HG02798 (cell line): ENCODE measurements around the gene CD48.
A peak's percentile ranks its signal among the peaks of the same experiment; 100 is the strongest.

ENCODE experiments used
- ATAC-seq: cut with Tn5 transposase; IDR thresholded peaks from one replicate; pipeline ENCODE4 v1.9.1; 2021; ENCODE audit warnings: mild to moderate bottlenecking; ENCODE audit not compliant: unreplicated experiment, poor library complexity

CD48 gene, protein sequence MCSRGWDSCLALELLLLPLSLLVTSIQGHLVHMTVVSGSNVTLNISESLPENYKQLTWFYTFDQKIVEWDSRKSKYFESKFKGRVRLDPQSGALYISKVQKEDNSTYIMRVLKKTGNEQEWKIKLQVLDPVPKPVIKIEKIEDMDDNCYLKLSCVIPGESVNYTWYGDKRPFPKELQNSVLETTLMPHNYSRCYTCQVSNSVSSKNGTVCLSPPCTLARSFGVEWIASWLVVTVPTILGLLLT

DNA sequence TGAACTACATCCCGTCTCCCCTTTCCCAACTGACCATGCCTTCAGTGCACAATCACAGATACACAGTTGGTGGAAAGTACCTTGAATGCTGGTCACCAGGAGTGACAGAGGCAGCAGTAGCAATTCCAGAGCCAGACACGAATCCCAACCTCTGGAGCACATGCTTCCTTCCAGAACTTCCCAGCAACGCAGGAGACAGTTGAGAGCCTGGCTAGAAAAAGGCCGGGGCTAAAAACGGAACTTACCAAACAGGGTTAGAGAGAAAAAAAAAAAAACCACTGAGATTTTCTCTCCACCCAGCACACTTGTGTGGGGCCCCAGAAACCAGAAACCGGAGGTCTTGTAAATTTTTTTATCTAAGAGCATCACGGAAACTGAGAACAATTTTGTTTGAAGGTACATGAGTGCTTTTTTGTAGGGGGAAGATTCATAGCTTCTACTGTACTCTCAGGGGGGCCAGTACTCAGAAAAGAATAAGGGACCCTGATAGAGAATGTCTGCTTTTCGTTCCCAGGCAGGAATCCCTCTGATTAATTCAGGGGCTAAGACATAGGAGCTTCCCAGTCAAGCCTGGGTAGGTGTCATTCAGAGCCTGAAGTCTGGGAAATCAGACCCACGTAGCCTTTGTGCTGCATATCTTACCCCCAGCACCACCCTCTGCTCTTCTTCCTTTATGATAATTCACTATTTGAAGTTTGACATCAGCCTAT is at the start of gene CD48:
TSS of gene CD48 (minus strand) at position 221 of the 710 bp plus-strand sequence. CDS start at position 162, 59 bp downstream.
- ATAC-seq: peak; percentile 43

DNA sequence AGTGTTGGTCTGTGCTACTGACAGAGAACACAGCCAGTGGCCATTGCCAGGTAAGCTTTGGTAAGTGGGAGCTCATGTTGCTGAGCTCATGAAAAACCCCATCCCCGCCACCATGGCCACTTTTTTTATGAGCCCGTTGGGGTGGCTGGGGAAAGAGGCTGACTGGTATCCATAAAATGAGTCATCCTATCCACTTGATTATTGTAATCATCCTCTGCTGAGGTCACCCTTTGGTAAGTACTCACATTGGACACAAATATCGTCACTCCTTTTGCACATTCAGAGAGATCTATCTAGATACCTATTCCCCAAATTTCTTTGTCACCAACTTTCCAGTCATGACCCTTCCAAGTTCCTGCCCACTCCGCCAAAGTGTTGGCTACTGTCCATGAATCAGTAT is 49.4 kb upstream of the CD48 start:
- no peak for ATAC-seq

DNA sequence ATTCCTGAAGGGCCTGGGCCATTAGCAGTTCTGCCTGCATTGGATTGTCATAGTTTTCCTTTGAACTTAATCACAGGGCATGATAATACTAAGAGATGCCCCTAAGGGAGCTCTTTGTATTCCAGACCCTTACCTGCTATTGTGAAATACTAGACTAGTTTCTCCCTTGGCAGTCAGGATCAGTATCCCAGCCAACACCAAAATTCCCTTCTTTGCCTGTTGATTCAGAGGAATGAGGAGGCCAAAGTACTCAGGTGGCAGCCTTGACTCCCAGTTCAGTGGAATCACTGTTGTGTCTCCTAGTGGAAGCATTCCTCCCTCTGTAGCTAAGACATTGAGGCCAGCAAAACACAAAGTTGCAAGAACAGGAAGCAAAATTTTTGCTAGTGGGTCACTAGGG is 48.1 kb upstream of the CD48 start:
- no peak for ATAC-seq

DNA sequence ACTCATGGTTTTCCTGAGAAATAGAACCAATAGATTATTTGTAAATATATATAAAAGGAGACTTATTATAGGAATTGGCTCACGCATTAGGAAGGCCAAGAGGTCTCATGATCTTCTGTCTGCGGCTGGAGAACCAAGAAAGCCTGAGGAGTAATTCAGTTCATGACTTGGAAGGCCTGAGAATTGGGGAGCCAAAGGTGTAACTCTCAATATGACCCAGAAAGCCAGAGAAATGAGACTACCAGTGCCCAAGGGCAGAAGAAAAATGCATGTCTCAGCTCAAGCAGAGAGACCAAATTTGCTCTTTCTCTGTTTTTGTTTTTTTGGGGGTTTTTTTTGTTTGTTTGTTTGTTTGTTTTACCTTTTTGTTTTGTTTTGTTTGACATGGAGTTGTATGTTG is 46.9 kb upstream of the CD48 start:
- no peak for ATAC-seq

DNA sequence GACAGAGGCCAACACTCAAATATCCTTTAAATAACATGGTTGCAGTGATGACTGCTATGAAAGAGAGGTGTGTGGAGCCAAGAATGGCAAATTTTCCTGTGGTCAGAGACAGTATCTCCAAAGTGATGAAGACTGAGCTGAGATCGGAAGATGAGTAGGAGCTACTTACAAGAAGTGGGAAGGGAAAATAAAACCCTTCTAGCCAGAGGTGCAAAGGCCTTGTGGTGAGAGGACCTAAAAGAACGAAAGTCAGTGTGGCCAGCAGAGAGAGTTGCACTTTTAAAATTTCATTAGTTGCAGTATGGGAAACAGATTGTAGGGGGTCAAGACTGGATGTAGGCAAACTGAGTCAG is 45.2 kb upstream of the CD48 start:
- ATAC-seq: peak; percentile 34

DNA sequence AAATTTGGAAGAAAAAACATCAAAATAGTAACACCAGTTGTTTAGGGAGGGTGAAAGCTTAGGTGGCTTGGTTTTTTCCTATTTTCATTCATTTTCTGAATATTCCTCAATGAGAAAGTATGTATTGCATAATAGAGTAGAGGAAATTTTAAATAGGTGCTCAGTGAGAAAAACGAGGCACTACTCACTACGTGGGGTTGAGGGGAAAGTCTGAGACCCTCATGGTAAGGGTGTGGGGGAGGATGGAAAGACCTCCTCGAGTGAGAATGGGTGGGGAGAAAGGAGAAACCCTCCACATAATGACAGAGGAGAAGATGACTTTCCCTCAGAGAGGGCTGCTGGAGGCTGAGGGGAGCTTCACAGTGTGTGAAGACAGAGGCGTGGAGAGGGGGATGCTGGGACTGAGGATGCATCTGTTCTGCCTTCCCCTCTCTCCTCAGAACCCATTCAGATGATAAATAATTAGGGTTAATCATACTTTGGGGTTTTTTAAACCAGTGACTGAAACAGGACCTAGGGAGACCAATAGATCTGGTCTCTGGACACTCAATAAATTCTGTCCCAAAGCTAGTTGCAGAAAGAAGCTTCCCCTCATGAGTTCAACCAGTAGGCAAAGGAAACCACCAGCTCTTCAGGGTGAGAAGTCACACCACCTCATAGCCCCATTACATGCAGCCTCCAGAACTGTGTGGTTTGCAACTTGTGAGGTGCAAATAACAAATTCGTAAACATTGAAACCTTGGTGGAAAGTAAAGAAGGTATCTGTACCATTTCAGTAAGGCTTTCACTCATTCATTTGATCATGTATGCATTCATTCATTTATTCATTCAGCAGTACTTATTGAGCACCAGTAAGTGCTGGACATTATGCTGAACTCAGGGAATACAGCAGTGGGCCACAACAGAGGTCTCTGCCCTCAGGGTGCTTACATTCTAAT is 44.6 kb upstream of the CD48 start:
- peak; percentile 63 for ATAC-seq

DNA sequence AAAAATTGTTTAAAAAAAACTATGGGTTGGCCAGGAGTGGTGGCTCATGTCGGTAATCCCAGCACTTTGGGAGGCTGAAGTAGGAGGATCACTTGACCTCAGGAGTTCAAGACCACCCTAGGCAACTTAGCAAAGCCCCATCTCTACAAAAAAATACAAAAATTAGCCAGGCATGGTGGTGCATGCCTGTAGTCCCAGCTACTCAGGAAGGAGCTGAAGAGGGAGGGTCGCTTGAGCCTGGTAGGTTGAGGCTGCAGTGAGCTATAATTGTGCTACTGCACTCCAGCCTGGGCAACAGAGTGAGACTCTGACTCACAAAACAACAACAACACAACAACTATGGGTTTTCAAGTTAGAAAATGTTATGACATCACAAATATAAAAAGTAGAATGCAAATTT is 43.8 kb upstream of the CD48 start:
- ATAC-seq: no peak

DNA sequence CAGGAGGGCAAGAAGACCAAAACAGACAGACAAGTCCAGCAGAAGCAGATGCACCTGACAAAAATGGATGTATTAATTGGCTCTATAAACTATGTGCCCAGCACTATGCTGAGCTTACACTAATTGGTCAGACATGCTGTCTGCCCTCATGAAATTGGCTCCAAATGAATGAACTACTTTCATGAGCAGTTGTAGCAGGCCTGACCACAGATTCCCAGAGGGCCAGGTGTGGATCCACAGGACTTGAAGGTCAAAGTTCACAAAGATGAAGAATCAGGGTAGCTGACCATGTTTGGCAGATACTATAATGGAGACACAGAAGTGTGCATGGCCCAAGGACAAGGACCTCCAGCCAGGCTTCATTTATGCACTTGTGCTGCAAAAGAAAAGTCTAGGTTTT is 42.0 kb upstream of the CD48 start:
- ATAC-seq: no peak

DNA sequence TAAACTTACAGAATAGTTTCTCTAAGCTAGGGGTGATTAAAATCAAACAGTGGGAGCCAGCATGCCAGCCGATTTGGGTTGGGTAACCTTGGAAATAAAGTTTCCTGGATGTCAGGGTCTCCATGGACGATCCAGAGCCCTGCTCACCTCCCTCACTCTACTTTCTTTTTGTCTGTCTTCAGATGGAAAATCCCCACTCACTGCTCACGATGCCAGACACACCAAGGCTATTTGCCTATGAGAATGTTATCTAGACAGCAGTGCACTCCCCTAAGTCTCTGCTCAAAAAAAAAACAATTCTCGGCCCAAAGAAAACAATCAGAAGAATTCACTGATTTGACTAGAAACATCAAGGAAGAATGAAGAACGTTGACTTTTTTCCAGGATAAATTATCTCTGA is 41.3 kb upstream of the CD48 start:
- no peak for ATAC-seq

DNA sequence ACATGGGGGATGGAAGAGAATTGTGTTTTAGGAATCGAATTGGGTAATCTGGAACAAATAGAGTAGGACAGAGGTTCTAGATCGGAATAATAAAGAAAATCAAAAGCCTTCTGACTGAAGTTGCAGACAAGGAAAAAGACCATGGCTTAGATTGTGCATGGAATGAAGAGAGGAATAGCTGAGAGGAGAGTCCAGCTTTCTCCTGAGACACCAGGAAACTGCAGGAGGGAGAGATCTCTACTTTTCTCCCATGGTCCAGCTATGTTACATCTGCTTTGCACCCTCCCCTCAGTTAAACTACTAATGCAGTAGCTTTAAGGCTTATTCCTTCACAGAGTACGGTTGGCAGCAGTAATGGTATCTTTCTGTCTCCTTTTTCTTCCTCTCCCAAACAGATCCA is 40.8 kb upstream of the CD48 start:
- no peak for ATAC-seq

DNA sequence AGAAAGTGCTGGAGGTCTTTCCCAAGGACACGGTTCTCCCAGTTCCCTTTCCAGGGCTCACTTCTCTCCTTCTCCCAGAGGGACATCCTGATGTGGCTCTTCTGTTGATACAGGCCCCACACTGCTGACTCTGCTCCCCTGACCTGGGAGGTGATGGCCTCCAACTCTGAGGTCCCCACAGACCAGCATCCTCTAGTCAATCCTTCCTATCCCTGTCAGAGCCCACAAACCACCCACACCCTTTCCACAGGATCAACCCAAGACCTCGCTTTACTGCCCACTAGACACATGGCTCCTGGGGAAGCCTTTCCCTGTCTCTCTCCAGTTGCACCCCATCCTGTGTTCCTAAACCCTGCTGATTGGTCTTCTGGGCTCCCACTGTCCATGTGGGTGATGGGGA is 39.0 kb upstream of the CD48 start:
- ATAC-seq: no peak

DNA sequence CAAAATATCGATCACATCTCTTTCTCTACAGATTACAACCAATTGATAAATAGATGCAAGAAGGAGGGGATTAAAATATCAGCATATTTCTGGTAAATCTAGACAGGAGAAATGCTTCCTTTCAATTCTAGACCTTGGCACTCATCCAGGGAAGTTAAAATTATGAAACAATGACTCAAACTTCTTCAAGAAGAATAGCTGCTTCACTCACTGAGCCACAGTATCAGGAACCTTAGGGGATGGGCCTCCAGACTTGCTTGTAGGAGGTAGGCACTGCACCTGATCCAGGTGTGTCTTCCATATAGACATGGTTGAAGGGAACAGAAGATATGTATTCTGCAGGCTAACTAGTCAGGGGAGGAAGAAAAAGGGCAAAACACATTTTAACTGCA is 37.3 kb upstream of the CD48 start:
- no peak for ATAC-seq

DNA sequence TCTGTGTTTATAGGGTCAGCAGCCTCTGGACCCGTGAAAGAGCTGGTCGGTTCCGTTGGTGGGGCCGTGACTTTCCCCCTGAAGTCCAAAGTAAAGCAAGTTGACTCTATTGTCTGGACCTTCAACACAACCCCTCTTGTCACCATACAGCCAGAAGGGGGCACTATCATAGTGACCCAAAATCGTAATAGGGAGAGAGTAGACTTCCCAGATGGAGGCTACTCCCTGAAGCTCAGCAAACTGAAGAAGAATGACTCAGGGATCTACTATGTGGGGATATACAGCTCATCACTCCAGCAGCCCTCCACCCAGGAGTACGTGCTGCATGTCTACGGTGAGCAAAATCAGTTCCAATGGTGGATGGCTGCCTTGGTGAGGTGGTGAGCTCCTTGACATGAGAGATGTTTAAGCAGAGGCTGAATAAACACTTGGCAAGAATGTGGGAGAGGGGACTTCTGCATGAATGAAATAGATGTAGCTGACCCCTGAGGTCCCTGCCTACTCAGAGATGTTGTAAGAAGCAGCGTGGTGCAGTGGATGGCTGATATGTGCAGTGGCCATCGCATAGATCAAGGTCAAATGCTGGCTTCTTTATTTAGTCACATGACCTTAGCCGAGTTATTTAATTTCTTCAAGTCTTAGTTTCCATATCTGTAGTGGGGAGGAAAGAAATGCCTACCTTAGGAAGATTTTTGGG is 36.7 kb upstream of the CD48 start:
- ATAC-seq: no peak

DNA sequence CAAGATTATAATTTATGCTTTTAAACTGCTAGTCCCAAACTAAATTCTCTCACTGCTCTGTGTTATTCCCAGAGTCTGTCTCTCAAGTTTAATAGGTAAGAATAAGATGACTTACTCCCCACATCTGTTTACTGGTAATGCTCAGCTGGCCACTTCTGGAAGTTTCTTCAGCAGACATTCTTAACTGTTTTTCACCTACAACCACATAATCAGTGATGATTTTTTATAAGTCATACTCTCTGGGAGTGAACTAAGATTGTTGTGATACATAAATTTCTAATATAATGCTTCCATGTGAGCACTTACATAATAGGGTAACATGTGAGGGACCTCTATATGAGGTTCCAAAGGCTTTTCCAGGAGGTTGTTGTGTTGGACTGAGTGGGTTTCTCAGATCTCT is 36.1 kb upstream of the CD48 start:
- no peak for ATAC-seq

DNA sequence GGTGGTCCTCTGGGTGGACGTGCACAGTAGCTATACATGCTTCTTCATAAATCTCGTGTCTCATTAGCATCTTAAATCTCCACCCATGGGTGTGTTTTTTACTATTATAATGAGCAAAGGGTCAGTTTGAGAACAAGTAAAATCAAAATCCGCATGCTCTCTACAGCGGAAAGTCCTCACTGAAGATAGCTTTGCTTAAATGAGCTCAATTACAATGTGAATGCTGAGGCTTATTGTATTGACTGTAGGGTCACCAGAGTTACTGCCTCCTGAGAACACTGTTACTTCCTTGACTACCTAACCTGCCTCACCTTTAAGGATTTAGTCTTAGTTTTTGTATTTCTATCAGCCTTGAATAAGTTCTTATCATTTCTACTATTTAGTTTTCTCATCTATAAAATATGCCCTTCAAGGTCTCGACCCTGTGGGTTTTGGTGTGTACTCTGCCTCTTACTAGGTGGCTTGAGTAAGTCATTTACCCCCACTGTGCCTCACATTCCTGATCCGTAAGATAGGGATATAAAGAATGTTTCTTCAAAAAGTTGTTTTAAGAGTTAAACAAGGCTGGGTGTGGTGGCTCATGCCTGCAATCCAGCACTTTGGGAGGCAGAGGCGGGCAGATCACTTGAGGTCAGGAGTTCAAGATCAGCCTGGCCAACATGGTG is 35.3 kb upstream of the CD48 start:
- ATAC-seq: no peak

DNA sequence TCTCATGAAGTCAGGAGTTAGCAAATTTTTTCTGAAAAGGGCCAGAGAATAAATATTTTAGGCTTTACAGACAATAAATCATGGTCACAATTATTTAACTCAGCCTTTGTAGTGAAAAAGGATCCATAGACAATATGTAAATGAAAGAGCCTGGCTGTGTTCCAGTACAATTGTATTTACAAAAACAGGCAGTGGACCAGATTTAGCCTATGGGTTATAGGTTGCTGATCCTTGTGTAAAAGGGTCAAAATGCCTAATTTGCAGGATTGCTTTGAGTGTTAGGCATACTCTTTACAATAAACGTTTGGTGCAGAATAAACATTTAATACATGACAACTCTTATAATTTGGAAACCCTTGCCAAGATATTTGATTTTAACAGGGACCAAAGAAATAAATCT is 33.9 kb upstream of the CD48 start:
- no peak for ATAC-seq

DNA sequence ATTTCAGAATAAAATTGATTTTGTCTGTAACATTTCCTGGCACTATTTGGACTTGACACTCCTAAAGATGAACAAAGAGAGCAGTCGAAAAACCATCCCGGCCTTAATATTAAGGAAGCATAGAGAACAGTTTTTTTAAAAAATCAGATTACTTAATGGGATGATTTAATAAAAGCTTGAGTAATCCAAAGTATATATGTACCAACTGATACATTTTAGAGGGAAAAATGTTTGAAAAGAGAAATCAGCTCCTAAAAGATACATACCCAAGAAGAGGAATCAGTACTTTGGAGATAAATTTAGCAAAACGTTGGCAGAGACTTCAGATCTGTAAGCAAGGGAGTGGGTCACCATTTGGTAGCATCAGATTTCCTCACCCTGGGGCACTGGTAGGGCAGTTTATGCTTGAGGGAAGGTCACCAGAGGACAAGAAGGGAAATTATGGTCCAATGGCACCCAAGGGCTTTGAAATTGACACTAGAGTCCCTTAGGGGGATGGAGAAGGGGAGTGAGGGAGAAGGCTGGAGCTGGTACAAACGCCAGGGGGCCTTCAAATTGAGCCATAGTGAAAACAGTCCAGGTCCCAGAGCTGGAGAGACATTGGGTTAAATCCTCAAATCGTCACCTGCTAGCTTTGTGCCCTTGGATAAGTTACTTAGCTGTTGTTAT is 33.4 kb upstream of the CD48 start:
- ATAC-seq: no peak

DNA sequence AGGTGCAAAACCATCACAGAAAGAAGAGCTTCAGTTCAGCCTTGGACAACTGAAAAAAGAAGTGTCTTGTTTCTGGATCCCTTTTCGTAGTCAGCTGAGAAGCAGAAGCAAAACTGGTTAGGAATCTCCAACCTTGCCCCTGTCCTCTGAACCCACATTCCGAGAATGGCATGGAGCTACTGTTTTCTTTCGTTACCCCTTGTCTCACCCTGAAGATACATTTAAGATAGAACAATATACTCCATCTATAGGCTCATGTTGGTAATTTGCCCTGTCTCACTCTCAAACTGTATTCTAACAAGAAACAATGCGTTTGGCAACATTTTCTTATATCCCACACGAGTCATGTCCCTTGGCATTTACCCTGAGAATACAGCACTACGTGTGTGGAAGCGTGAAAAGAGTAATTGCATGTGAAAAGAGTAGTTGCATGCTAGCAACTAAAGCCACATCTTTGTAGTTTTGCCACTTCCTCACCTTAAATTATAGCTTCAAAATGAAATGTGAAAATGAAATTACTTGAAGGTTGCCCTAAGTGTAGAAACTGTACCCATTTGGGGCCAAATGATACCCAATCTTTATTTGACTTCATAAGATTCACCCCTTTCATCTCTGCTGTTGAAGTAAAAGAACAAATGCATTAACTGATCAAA is 32.7 kb upstream of the CD48 start:
- peak; percentile 39 for ATAC-seq

DNA sequence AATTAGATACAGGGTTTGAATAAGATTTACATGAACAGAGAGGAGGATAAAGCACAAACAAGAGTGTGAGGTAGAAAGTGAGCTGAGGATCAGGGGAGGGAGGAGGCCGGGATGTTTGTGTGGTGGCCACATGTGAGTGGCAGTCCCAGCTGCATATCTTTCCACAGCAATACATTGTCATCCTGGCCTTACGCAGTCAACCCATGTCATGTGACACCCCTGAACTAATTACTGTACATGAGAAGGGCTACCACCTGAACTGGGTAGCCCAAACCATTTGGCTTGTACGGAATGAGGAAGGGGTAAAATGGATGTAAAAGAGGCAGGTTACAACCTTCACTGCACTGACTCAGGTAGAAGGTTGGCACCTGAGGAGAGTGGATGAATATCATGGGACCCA is 31.6 kb upstream of the CD48 start:
- ATAC-seq: no peak
